ENCODE data around the gene HEY2. TPM values are rescaled to one million over a fixed set of nuclear protein-coding genes. Genes with fewer than 3 reads are reported as not detected.

HEY2 gene
- total RNA-seq, 1 experiment from 2014 or later = 19.3 TPM

- peak; percentile 54 for DNase-seq
- H3K27me3 ChIP-seq (ENCODE audit: control insufficient read depth, insufficient read depth, low read length) = peaks cover 14% of the 10 kb centered on the region
- peaks cover 5% of the 10 kb centered on the region for H3K36me3 ChIP-seq (replicated peaks; ENCODE audit: control insufficient read depth, insufficient read depth, low read length)
- H3K4me3 ChIP-seq (ENCODE audit: insufficient read depth, low read depth, low read length) = peak overlapping the region; percentile 90
Observed at GRCh38 chr6:125749865-125750691, 646 bp downstream of the HEY2 start.

DNA sequence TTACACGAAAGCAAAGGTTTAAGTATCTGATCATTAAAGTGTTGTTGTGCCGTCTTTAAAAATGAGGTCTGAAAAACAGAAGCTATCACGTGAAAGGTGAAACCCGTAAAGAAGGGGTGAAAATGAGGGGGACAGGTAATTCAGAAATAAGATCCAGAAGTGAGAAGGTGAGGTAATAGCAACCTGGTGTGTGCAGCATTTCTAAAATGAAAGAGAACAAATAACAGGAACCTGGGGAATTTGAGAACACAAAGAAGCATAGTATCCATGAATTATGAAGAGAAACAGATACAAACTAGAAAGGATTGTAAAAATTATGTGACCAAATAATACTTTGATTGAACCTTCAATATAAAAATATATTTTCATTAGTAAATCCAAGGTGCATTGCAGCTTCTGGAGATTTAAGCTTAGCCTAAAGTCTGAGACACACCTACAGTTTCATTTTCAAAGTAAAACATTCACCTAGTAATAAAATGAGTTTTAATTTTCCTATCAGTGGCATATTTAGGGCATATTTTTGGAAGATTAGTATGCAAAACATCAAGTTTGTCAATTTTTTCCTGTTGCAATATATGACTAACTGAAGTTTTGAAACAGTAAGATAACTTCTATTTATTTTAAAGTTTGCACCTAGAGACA, 1.4 kb downstream of the HEY2 start:
- no peak for DNase-seq
- Histone ChIP-seq H3K36me3 (replicated peaks; ENCODE audit: control insufficient read depth, insufficient read depth, low read length) (peaks cover 10% of the 10 kb centered on the region), H3K27me3 (ENCODE audit: control insufficient read depth, insufficient read depth, low read length) (peaks cover 14% of the 10 kb centered on the region), H3K4me3 (ENCODE audit: insufficient read depth, low read depth, low read length) (peak overlapping the region; percentile 90)

DNA sequence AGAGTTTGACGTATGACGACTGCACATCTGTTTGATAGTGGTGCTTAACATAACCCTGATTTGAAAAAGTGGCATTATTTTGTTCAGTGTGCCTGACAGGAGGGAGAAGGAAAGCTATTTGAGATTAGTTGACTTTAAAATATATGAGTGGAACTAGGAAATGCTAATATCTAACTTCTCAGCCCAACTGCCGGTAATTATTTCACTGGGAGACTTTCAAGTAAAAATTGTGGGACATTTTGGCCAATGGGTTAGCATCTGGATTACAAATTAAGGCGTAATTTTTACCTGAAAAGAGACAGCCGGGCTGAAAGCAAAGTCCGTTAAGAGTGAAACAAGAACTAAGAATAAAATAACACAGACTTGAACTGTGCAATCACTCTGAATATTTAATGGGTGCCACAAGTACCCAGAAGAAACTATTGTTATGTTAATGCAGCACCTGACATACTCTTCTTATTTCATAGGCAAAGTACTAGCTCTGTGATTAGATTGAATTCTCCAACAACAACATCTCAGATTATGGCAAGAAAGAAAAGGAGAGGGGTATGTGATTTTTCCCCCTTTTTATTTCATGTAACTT, 2.0 kb downstream of the HEY2 start:
- peak; percentile 35 for DNase-seq
- H3K4me3 ChIP-seq (ENCODE audit: insufficient read depth, low read depth, low read length) = peak overlapping the region; percentile 90
- peaks cover 11% of the 10 kb centered on the region for H3K36me3 ChIP-seq (replicated peaks; ENCODE audit: control insufficient read depth, insufficient read depth, low read length)
- peaks cover 14% of the 10 kb centered on the region for H3K27me3 ChIP-seq (ENCODE audit: control insufficient read depth, insufficient read depth, low read length)

DNA sequence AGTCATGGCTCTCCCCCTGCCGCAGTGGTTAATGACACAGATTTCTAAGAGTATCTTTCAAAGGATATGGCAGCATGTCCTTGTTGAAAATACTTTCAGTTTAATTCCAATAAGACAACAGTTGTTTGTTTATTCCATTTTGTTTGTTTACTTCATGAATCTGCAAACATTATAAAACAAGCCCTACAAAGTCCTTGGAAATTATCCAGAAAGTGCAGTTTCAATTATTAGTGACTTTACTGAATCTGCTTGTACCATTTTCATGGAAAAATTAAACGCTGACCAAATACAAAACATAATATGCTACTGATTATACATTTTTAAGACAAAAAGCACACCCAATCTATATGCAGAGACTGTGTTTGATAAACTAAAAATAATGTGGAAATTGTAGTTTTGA, 3.3 kb downstream of the HEY2 start:
- peaks cover 13% of the 10 kb centered on the region for H3K27me3 ChIP-seq (ENCODE audit: control insufficient read depth, insufficient read depth, low read length)

GRCh38 chr6:125753218-125753936, 3.9 kb downstream of the HEY2 start:
- H3K27me3 ChIP-seq (ENCODE audit: control insufficient read depth, insufficient read depth, low read length) = peaks cover 7% of the 10 kb centered on the region
- H3K36me3 ChIP-seq (replicated peaks; ENCODE audit: control insufficient read depth, insufficient read depth, low read length) = peaks cover 17% of the 10 kb centered on the region
- H3K4me3 ChIP-seq (ENCODE audit: insufficient read depth, low read depth, low read length) = no peak overlapping the region
- DNase-seq = no peak

More for the DNA sequence above, 3.3 kb downstream of the HEY2 start:
- H3K4me3 ChIP-seq (ENCODE audit: insufficient read depth, low read depth, low read length) = no peak overlapping the region
- peaks cover 16% of the 10 kb centered on the region for H3K36me3 ChIP-seq (replicated peaks; ENCODE audit: control insufficient read depth, insufficient read depth, low read length)
- no peak for DNase-seq

GRCh38 chr6:125753937-125754259, 4.5 kb downstream of the HEY2 start:
- H3K27me3 ChIP-seq (ENCODE audit: control insufficient read depth, insufficient read depth, low read length) = peaks cover 2% of the 10 kb centered on the region
- H3K36me3 ChIP-seq (replicated peaks; ENCODE audit: control insufficient read depth, insufficient read depth, low read length) = peaks cover 18% of the 10 kb centered on the region
- no peak for DNase-seq
- H3K4me3 ChIP-seq (ENCODE audit: insufficient read depth, low read depth, low read length) = no peak overlapping the region

GRCh38 chr6:125754566-125754965, 5.1 kb downstream of the HEY2 start:
- DNase-seq = no peak
- Histone ChIP-seq H3K27me3 (ENCODE audit: control insufficient read depth, insufficient read depth, low read length) (no peaks in the 10 kb centered on the region), H3K36me3 (replicated peaks; ENCODE audit: control insufficient read depth, insufficient read depth, low read length) (peaks cover 22% of the 10 kb centered on the region), H3K4me3 (ENCODE audit: insufficient read depth, low read depth, low read length) (no peak overlapping the region)

DNA sequence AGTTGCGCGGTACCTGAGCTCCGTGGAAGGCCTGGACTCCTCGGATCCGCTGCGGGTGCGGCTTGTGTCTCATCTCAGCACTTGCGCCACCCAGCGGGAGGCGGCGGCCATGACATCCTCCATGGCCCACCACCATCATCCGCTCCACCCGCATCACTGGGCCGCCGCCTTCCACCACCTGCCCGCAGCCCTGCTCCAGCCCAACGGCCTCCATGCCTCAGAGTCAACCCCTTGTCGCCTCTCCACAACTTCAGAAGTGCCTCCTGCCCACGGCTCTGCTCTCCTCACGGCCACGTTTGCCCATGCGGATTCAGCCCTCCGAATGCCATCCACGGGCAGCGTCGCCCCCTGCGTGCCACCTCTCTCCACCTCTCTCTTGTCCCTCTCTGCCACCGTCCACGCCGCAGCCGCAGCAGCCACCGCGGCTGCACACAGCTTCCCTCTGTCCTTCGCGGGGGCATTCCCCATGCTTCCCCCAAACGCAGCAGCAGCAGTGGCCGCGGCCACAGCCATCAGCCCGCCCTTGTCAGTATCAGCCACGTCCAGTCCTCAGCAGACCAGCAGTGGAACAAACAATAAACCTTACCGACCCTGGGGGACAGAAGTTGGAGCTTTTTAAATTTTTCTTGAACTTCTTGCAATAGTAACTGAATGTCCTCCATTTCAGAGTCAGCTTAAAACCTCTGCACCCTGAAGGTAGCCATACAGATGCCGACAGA, 9.9 kb downstream of the HEY2 start:
- DNase-seq = peak; percentile 84
- Histone ChIP-seq H3K36me3 (replicated peaks; ENCODE audit: control insufficient read depth, insufficient read depth, low read length) (peaks cover 30% of the 10 kb centered on the region), H3K4me3 (ENCODE audit: insufficient read depth, low read depth, low read length) (no peak overlapping the region), H3K27me3 (ENCODE audit: control insufficient read depth, insufficient read depth, low read length) (no peaks in the 10 kb centered on the region)

DNA sequence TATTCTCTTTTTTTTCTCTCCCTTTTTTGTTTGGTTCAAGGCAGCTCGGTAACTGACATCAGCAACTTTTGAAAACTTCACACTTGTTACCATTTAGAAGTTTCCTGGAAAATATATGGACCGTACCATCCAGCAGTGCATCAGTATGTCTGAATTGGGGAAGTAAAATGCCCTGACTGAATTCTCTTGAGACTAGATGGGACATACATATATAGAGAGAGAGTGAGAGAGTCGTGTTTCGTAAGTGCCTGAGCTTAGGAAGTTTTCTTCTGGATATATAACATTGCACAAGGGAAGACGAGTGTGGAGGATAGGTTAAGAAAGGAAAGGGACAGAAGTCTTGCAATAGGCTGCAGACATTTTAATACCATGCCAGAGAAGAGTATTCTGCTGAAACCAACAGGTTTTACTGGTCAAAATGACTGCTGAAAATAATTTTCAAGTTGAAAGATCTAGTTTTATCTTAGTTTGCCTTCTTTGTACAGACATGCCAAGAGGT, 10.6 kb downstream of the HEY2 start:
- H3K36me3 ChIP-seq (replicated peaks; ENCODE audit: control insufficient read depth, insufficient read depth, low read length) = peaks cover 26% of the 10 kb centered on the region
- H3K4me3 ChIP-seq (ENCODE audit: insufficient read depth, low read depth, low read length) = no peak overlapping the region
- H3K27me3 ChIP-seq (ENCODE audit: control insufficient read depth, insufficient read depth, low read length) = no peaks in the 10 kb centered on the region
- DNase-seq = no peak

- no peak for DNase-seq
- Histone ChIP-seq H3K4me3 (ENCODE audit: insufficient read depth, low read depth, low read length) (no peak overlapping the region), H3K36me3 (replicated peaks; ENCODE audit: control insufficient read depth, insufficient read depth, low read length) (peaks cover 12% of the 10 kb centered on the region), H3K27me3 (ENCODE audit: control insufficient read depth, insufficient read depth, low read length) (no peaks in the 10 kb centered on the region)
Observed at GRCh38 chr6:125764121-125764671, 14.8 kb downstream of the HEY2 start.

GRCh38 chr6:125765944-125766343, 16.5 kb downstream of the HEY2 start:
- no peak for DNase-seq

DNA sequence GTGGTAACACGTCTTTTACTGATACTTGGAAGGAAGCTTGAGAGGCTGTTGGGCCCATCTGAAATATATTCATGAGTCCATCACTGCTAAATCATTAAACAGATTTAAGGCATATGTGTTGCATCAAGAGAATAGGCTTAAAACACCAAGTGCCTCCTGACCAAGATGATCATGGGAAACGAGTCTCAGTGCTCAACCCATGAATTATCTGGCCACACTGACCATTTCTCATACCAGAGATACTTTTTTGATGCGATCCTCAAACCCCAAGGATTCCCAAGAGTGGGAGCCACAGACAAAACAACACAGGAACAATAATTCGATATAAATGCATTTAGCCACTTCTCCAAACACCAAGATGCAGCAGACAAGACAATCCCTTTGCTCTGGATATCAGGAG, 17.2 kb downstream of the HEY2 start:
- no peak for DNase-seq
- H3K4me3 ChIP-seq (ENCODE audit: insufficient read depth, low read depth, low read length) = no peak overlapping the region
- no peaks in the 10 kb centered on the region for H3K27me3 ChIP-seq (ENCODE audit: control insufficient read depth, insufficient read depth, low read length)
- H3K36me3 ChIP-seq (replicated peaks; ENCODE audit: control insufficient read depth, insufficient read depth, low read length) = no peaks in the 10 kb centered on the region

More at GRCh38 chr6:125765944-125766343, 16.5 kb downstream of the HEY2 start:
- Histone ChIP-seq H3K27me3 (ENCODE audit: control insufficient read depth, insufficient read depth, low read length) (no peaks in the 10 kb centered on the region), H3K4me3 (ENCODE audit: insufficient read depth, low read depth, low read length) (no peak overlapping the region), H3K36me3 (replicated peaks; ENCODE audit: control insufficient read depth, insufficient read depth, low read length) (0 out of 2 replicates have a peak, but pooled peaks cover 1% of the 10 kb centered on the region)

DNA sequence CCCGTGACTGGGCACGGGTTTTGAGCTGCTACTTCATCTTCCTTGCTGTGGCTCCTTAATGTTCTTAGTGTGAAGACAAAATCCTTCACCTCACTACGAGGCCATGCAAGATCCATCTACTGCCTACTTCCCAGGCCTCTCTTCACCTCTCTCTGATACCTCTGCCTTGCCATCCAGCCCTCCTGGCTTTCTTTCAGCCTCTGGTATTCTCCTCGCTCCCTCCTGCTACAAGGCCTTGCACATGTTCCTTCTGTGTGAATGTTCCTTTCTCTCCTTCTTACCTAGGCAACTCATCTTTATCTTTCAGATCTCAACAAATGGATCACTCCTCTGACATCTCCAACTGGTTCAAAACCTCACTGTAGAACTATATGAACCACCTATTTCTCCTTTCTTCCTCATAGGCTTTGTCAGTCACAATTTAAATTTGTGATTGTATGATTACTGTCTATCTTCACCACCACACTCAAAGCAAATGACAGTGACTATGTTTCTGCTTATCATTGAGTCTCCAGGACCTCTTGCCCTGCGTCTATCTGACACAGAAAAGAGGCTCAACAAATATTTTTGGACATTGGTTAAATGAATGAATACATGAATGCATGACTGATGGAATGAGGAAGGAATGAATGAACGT, 19.8 kb downstream of the HEY2 start:
- Histone ChIP-seq H3K36me3 (replicated peaks; ENCODE audit: control insufficient read depth, insufficient read depth, low read length) (no peaks in the 10 kb centered on the region), H3K4me3 (ENCODE audit: insufficient read depth, low read depth, low read length) (no peak overlapping the region), H3K27me3 (ENCODE audit: control insufficient read depth, insufficient read depth, low read length) (no peaks in the 10 kb centered on the region)
- DNase-seq = no peak

Measured in H7 (cell line).